ENCODE measurements around the gene PTGDS.

- TF ChIP-seq, protein P1, sequence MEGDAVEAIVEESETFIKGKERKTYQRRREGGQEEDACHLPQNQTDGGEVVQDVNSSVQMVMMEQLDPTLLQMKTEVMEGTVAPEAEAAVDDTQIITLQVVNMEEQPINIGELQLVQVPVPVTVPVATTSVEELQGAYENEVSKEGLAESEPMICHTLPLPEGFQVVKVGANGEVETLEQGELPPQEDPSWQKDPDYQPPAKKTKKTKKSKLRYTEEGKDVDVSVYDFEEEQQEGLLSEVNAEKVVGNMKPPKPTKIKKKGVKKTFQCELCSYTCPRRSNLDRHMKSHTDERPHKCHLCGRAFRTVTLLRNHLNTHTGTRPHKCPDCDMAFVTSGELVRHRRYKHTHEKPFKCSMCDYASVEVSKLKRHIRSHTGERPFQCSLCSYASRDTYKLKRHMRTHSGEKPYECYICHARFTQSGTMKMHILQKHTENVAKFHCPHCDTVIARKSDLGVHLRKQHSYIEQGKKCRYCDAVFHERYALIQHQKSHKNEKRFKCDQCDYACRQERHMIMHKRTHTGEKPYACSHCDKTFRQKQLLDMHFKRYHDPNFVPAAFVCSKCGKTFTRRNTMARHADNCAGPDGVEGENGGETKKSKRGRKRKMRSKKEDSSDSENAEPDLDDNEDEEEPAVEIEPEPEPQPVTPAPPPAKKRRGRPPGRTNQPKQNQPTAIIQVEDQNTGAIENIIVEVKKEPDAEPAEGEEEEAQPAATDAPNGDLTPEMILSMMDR (IDR thresholded peaks at IDR 0.05) = no peak
- no peak for TF ChIP-seq POLR2A (IDR thresholded peaks at IDR 0.05)
These were observed 20.5 kb downstream of the PTGDS start for GRCh38 chr9:136997830-136998234.

Data from adrenal gland (tissue), 5 donors.